Measurements from ENCODE around the gene ZNF837.

ZNF837 gene

GRCh38 chr19:58338336-58338735 lies 42.5 kb downstream of the ZNF837 start:
- no peak overlapping the region for H3K4me3 ChIP-seq (ENCODE audit: low read length)
- no peak for TF ChIP-seq ZNF274 (IDR thresholded peaks at IDR 0.05; ENCODE audit: low read depth, low read length)

- no peak overlapping the region for H3K4me3 ChIP-seq (ENCODE audit: low read length)
- no peak for TF ChIP-seq ZNF274 (IDR thresholded peaks at IDR 0.05; ENCODE audit: low read depth, low read length)
Measured at GRCh38 chr19:58336820-58337219, 44.0 kb downstream of the ZNF837 start.

DNA sequence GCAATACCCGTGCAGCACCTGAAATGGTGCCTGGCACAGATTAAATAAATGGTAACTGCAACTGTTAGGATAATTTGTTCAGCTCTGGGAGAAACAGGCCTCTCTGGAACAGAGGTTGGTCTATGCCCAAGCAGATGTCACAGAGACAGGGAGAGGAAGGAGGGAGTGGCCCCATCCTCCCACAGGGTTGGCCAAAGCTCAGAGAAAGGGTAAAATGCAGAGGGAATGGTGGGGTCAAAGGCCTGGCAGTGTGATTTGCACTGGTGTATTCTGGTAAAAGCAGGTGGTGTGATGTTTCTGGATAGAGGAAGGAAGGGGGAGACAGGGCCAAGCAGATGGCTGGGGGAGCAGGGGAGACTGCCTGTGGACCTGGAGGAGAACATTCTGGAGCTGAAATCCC lies 44.6 kb downstream of the ZNF837 start:
- no peak for TF ChIP-seq ZNF274 (IDR thresholded peaks at IDR 0.05; ENCODE audit: low read depth, low read length)
- no peak overlapping the region for H3K4me3 ChIP-seq (ENCODE audit: low read length)

DNA sequence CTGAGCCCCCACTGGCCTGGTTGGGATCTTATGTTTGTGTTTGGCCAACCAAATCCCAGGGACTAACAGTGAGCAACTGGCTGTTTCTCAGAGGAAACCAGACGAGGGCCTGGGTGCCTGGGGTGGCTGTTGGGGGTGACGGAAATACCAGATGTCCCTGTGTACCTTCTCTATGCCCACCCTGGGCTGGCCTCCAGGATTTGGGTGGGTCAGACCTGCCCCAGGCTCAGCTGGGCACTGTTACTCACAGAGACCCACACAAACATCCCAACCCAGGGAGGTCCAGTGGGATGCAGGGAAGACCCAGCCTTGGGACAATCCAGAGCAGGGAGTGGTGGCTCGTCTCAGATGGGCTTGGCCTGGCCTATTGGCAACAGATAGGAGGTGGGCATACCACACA lies 45.2 kb downstream of the ZNF837 start:
- no peak for TF ChIP-seq ZNF274 (IDR thresholded peaks at IDR 0.05; ENCODE audit: low read depth, low read length)
- H3K4me3 ChIP-seq (ENCODE audit: low read length), result no peak overlapping the region

GRCh38 chr19:58334691-58335249 lies 46.1 kb downstream of the ZNF837 start:
- TF ChIP-seq ZNF274 (IDR thresholded peaks at IDR 0.05; ENCODE audit: low read depth, low read length), result no peak
- no peak overlapping the region for H3K4me3 ChIP-seq (ENCODE audit: low read length)

GRCh38 chr19:58332697-58333096 lies 48.1 kb downstream of the ZNF837 start:
- no peak for TF ChIP-seq ZNF274 (IDR thresholded peaks at IDR 0.05; ENCODE audit: low read depth, low read length)
- H3K4me3 ChIP-seq (ENCODE audit: low read length), result no peak overlapping the region

DNA sequence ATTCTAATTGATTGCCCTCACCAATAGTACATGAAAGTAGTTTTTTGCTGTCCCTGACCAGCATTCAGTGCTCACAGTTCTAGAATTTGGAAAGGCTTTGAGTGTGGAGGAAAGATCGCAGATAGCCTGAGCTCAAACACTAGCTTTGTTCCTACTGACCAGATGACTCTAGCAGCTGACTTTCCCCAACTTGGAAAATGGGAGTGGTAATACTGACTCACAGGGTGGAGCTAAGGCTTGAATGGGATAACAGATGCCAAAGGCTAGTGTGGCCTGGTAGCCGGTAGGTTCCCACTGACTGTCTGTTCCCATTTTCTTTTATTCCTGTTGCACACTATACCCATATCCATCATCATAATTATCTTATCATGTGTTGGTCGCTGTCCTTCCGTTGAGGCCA lies 50.4 kb downstream of the ZNF837 start:
- no peak for TF ChIP-seq ZNF274 (IDR thresholded peaks at IDR 0.05; ENCODE audit: low read depth, low read length)
- H3K4me3 ChIP-seq (ENCODE audit: low read length), result no peak overlapping the region

GRCh38 chr19:58328999-58329398 lies 51.8 kb downstream of the ZNF837 start:
- TF ChIP-seq ZNF274 (IDR thresholded peaks at IDR 0.05; ENCODE audit: low read depth, low read length), result no peak
- H3K4me3 ChIP-seq (ENCODE audit: low read length), result no peak overlapping the region

DNA sequence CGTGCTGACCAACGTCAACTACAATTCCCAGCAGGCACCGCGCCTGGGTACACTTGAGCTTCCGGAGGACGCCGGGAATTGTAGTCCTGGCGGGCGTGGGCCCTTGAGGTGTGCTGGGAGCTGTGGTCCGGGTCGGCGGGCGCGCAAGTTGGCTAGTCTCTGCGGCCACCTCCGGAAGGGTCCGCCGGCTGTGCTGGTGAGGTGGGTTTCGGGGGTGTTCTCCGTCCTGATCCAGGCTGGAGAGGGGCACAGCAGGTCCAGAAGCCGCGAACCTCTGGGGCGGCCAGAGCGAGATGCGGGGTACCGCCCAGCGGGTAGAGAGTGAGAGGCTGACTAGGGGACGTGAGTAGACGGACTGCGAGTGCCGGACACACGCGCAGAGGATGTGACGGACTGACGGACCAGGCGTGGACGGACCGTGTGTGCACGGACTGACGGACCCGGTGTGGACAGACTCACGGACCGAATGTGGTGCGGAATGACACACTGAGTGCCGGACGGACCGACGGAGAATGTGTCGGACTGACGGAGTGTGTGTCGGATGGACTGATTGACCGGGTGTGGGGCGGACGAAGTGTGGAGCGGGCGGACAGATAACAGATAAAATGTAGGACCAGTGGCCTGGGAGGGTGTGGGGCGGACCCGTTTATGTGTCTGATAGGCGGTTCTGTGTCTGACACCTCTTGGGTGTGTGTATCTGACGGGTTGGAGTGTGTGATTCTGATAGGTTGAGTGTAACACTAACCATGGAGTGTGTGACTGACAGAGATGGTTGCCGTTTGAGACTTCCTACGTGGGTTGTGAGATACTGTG lies 53.7 kb downstream of the ZNF837 start, which contains the start of gene ZSCAN22:
TSS of gene ZSCAN22 (plus strand) at position 81 of the 813 bp plus-strand sequence. CDS start 7,809 bp downstream, outside the sequence.
- H3K4me3 ChIP-seq (ENCODE audit: low read length), result peak within 1 kb of the TSS; percentile 71
- no peak for TF ChIP-seq ZNF274 (IDR thresholded peaks at IDR 0.05; ENCODE audit: low read depth, low read length)

DNA sequence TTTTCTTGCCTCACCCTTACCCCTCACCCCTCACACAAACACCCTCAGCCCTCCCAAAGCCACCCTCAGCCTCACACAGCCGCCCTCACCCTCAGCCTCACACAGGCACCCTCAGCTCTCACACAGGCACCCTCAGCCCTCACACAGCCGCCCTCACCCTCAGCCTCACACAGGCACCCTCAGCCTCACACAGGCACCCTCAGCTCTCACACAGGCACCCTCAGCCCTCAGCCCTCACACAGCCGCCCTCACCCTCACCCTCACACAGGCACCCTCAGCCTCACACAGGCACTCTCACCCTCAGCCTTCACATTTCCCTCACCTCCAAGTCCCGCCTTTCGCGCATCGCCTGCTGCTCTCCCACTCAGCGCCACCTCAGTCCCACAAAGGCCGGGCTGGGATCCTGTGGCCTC lies 54.3 kb downstream of the ZNF837 start:
- peak overlapping the region; percentile 71 for H3K4me3 ChIP-seq (ENCODE audit: low read length)
- TF ChIP-seq ZNF274 (IDR thresholded peaks at IDR 0.05; ENCODE audit: low read depth, low read length), result no peak

DNA sequence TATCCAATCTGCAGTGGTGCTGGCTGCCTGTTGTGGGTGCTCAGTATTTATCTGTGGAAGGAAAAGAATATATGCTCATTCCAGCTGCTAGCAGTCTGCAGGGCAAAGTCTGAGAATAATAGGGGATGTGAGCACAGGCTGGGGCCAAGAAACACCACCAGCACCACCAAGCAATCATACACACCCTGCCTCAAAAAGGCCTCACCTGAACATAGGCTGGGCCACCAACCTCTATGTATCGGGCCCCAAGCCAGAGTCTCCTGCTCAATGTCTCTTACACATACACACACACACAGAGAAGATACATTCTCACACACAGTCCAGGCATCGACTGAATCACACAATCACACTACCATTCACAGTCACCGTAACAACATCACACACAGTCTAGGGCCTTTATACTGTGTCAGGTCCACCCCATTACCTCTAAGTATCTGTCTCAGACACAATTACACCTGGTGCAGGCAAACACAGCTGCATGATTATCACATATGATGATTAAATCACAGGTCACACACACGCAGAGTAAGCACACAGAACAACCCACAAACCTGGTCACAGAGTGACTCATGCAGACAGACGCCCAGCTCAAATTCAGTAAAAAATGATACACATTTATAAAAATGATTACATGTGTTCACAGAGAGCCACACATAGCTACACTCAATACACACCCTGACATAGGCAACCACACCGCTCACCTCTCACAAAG lies 55.4 kb downstream of the ZNF837 start:
- peak overlapping the region; percentile 71; the same call in 1 of the 2 replicates for H3K4me3 ChIP-seq (ENCODE audit: low read length)
- no peak for TF ChIP-seq ZNF274 (IDR thresholded peaks at IDR 0.05; ENCODE audit: low read depth, low read length)

DNA sequence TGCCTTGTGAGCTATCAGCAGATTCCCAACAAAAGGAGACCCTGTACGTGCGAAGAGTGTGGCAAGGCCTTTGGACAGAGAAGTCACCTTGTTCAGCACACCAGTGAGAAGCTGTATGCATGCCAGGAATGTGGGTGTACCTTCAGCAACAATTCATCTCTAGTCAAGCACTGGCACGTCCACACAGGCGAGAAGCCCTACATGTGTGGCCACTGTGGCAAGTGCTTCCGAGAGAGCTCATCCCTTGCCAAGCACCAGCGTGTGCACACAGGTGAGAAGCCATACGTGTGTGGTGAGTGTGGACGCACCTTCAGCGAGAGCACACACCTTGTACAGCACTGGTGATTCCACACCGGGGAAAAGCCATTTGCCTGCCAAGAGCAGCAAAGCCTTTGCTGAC lies 61.6 kb downstream of the ZNF837 start:
- no peak for TF ChIP-seq ZNF274 (IDR thresholded peaks at IDR 0.05; ENCODE audit: low read depth, low read length)
- H3K4me3 ChIP-seq (ENCODE audit: low read length), result no peak overlapping the region

- no peak for TF ChIP-seq ZNF274 (IDR thresholded peaks at IDR 0.05; ENCODE audit: low read depth, low read length)
- H3K4me3 ChIP-seq (ENCODE audit: low read length), result no peak overlapping the region
Measured at GRCh38 chr19:58318297-58318696, 62.5 kb downstream of the ZNF837 start.
